HG02588 (cell line): ENCODE measurements around the gene ZNF783.
A peak's percentile ranks its signal among the peaks of the same experiment; 100 is the strongest.

ENCODE experiments used
- ATAC-seq: cut with Tn5 transposase; IDR thresholded peaks from one replicate; pipeline ENCODE4 v1.9.1; 2021; ENCODE audit warnings: mild to moderate bottlenecking, moderate library complexity; ENCODE audit not compliant: unreplicated experiment

The ZNF783 gene

DNA sequence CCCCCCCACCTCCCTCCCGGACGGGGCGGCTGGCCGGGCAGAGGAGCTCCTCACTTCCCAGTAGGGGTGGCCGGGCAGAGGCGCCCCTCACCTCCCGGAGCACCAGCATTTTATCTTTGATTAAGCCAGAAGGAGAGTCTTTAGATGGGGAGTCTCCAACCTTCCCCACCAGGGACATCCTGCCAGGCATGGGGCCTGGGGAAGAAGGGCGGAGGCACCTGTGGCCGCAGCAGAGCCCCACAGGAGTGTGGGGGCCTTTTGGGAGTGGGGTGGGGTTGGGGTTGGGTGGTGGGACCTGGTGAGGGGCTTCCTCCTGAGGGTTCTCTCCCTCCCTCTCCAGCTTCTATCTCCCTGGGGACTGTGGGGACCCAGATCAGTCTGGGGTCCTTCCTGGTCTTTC is 18.2 kb downstream of the ZNF783 start:
- no peak for ATAC-seq

DNA sequence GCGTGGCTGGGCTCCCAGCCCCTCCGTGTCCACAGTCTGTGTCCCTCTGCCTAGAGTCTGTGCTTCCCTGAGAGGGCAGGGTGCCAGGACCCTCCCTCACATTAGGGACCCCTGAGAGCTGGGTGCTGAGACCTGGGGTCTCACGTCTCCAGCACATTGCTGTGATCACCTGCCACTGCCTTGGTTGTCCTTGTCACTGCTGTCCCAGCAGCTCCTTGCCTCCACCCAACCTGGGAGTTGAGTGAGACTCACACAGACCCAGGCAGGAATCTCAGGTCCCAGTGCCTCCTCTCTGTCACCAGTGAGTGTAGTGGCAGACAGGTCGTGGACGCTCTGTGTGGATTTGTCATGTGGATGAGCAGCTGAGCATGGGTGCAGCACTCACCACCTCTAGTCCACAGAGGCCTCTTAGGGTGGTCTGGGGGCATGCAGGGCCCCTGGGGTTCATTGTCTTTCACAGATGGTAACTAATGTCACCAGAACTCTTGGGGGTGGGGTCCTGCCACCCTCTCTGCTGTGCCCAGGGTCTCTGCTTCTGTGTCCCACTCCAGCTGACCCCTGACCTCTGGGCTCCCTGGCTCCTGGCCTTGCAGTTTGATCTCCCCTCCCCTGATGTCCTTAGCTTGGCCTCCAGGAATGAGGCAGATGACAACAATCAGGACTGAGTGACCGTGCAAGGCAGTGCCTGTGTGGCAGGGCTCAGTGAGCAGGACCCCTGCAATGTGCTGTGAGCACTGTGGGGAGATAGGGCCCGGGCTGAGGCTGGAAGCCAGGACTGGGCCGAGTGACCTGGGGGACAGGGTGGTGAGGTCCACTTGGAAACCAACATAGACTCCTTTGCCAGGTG is 18.9 kb downstream of the ZNF783 start:
- ATAC-seq, result no peak

DNA sequence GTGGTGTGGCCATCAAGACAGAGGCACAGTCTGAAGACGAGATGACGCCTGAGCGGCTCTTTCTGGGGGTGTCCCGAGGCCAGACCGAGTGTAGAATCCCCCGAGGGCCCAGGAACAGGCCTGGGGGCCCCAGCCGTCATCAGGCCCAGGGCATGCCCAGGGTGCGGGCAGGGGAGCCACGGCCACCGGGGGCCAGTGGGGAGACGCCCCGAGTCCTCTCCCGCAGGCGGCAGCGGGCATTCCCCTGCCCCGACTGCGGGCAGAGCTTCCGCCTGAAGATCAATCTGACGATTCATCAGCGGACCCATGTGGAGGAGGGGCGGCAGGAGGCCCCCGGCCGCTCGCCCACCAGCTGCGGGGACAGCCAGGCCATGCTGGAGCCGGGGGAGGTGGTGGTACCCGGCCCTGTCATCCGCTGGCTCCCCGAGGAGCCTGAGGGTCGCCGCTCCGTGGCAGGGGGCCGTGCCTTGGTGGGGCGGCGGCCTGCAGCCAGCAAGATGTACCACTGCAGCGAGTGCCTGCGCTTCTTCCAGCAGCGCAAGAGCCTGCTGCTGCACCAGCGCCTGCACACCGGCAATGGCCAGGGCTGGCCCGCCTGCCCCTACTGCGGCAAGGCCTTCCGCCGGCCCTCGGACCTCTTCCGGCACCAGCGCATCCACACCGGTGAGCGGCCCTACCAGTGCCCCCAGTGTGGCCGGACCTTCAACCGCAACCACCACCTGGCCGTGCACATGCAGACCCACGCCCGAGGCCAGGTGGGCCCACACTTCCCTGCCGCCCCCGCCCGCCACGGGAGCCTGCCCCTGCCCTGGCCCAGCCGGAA is 19.7 kb downstream of the ZNF783 start:
- no peak for ATAC-seq

DNA sequence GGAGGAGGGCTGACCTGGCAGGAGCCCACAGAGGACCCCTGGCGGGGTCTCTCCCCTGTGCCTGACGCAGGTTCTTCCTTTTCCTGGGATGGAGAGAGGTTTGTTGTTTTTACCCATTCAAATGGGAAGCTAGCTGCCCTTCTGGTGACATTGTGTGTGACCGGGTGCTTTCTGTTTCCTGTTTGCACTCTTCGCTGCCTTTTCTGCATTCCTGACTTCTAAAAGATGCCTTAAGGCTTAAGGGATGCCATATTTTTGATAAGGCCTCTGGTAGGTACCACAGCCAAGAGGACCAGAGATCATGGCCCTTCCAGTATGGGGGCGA is 20.3 kb downstream of the ZNF783 start:
- no peak for ATAC-seq

DNA sequence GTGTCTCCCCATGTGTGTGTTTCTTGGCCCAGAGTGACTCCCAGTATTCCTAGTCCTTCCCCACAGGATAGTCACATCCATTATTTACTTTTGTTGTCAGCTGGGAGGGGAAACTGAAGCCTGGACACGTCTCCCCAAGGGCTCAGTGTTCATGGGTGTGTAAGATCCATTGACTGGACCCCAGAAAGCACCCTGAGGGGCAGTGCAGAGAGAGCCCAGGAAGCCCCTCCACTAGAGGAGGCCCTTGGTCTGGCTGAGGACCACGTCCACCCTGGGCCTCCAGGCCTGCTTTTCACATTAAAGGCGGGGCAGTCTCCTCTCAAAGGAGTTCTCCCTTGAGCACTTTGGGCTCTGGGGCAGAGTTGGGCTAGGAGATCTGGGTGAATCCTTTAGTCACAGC is 21.3 kb downstream of the ZNF783 start:
- no peak for ATAC-seq

DNA sequence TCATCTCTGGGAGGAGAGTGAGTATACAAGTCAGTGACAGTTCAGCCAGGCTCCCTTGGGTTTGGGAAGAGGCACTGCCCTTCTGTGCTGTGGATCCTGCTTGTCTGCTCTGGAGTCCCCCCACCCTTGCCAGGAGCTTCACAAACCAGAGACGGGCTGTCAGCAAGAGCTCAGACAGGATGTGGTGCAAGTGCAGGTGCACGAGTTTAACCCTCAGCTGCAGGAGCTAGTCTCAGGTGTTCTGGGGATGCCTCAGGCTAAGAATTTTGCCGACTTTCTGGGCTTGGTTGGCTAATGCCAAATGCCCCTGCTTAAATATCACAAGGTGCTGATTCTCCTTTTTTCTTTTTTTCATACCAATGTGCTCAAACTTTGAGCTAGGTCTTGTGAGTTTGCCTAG is 22.3 kb downstream of the ZNF783 start:
- ATAC-seq, result no peak

DNA sequence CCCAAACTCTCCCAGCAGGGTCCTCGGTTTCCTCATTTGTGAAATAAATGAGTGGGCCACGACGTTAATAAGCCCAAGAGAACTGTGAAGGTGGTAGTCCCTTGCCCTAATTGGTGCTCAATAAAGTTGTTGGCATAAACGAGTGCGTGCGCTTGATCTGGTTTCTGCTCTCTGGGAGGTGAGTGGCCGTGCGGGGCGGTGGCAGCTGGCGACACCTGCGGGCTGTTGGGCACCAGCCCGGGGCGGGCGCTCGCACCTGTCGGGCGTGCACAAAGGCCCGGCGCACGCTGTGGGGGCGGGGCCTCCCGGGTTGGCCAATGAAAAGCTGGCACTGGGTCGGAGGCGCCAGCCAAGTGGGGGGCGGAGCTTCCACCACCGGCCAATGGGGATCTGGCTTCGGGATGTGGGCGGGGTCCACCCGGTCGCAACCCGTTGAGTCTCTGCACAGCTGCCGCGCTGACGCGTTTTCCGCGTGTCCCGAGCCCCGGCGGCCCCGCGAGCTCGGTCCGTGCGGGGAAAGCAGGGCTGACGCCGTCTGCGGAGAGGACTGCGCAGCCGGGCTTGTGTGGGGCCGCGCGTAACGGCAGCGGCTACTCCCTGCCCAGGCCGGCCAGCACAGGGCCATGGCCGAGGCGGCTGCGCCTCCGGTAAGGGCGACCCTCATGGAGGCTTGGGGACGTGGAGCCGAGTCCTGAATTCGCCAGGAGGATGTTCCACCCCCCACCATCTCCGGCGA is 23.0 kb downstream of the ZNF783 start:
- peak; percentile 97 for ATAC-seq

DNA sequence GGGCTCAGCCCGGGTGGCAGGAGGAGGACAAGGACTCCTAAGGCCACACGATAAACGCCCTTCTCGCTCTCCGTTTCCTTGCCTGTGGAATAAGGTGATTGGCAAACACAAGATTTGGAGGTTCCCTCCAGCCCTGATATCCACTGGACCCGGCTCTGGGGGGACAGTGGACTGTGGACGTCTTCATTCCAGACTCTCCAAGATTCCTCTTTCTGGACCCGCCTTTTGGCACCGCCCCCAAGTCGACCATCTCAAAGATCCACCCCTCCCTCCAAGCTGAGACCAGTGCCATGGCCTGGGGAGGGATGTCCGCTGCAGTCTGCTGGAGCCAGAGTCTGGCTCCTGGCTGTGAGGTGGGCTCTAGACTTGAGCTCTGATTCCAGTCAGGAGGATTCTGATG is 23.6 kb downstream of the ZNF783 start:
- no peak for ATAC-seq

DNA sequence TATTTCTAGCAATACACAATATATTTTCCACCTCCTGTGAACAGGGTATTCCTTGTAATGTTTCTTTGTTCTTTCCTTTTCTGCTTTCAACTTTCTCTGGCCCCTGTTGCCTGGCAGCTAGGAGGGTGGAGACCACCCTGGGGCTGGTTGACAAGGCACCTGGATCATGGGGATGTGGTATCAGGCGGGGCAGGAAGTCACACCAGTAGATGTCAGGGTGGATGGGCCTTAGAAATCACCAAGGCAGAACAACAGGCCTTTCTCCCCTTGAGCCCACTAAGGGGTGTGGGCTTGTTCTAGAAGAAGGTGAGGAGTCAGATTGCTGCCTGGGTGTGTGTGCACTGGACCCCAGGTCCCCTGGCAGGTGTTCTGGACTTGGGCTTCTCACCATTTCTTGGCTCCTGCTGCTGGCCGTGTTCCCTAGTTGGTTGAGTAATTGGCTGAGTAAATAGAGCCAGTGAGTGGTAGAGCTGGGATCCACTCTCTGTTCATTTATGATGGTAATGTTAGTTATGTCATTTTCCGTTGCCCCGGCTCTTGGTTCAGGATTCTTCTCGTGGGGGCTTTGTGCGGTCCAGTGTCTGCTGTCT is 24.9 kb downstream of the ZNF783 start:
- ATAC-seq, result no peak

DNA sequence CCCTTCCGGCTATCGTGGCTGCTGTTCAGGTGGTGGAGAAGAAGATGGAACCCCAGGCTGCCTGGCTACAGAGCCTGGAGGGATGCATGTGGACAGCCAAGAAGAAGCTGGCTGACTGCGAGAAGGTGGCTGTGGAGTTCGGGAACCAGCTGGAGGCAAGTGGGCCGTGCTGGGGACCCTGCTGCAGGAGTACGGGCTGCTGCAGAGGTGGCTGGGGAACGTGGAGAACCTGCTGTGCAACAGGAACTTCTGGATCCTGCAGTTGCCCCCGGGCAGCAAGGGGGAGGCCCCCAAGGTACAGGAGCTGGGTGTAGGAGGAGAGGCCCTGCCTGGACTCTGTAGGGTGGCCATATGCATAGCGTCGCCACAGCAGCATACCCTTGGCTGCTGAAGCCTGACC is 25.6 kb downstream of the ZNF783 start:
- ATAC-seq, result no peak

DNA sequence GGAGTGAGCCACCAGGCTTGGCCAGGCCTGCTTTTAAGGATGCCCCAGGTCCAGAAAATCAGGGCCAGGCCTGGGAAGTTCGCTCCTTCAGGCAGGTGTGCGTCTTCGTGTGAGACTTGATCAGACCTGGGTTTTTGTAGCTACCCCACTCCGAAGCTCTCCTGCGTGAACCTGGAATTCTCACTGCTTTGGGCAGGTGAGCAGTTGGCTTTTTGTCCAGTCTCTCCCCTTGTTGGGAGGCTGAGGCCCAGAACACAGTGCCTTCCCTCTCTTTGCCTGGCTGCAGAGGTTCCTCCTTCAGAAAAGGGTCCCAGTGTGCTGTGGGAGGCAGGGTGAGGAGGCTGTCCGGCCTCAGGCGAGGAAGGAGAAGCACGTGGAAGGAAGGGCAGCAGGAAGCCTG is 27.3 kb downstream of the ZNF783 start:
- no peak for ATAC-seq

DNA sequence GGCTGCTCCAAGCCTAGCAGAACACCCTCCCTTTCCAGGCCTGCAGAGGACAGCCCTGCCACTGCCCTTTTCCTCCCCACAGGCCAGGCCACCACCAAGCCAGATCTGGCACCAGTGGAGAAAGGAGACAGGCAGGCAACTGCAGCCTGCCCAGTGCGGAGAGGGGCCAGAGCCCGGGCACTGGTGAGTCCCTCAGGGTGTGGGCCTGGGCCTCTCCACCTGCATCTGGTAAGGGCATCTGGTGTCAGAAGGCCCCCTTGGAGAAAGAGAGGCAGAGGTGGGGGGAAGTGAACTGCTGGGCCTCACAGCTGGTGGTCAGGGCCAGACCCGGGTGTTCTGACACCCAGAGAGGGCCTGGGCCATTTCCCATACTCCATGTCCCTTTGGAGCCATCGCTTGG is 27.9 kb downstream of the ZNF783 start:
- ATAC-seq, result no peak

DNA sequence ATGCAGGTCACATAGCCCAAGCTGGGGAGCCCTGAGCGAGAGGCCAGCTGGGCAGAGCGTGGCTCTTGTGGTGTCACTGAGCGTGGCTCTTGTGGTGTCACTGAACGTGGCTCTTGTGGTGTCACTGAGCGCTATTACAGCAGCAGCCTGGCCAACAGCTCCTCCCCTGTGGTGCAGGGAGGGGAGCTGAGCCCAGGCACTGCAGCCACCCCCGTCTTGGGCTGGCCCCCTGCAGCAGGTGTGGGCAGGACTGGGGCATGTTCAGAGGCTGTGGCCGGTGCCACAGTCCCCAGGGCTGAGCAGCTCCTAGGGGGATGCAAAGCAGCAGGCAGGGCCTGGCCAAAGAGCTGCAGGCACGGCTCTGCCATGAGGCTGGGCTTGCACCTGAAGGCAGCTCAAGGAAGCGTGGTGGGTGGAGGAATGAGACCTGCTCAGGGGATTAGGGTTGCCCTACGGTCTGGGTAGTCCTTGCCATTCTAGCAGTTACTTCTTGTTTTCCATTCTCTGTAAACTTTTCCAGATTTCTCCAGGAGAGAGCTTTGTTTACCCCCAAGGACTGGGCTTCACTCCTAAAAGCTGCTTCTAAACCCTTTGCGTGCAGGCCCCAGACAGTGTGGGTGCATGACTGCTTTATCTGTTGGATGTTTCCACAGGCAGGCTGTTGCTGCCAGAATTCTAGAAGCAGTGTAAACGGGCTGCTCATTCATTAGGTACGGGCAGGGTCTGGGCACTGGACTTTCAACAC is 29.2 kb downstream of the ZNF783 start:
- ATAC-seq, result no peak

DNA sequence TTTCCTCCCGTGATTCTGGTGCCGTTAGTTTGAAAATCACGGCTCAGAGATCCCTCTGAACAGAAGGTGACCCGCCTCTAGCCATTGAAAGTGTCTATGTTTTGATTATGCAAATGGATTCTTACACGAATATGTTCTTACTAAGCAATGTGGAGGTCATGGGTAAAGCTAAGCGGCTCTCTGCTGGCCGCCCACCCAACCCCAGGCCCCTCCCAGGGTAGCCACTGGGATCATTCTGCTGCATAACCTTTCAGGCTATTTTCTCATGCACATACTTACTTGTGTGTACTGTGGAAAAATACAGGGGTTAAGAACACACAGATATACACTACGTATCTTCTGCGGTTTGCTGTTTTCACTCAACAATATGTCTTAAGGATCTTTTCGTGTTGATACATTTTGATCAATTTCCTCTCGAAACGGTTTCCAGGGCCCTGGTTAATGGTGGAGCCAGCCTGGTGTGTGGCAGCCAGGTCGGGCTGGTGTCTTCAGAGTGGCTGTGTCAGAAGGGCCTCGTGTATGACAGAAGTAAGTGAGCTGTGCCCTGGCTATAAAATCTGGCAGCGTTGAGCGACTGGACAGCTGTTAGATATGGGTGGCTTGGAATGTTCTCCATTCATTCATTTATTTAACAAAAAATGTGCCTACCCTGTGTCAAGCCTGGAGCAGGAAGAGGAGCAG is 29.9 kb downstream of the ZNF783 start:
- no peak for ATAC-seq

DNA sequence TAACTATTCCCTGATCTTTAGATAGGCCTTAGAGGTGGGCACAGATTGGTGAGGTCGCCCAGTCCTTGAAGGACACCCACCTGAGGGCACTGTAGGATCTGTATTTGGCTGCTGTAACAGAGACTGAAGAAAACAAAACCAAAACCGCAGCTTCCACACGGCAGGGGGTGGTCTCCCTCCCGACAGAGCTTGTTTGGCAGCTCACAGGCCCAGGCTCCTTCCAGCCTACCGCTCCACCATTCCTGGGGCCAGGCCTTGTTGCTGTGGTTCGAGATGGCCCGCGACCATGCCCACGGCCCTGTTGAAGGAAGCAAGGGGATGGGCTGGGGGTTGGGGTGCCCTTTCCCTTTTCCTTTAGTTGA is 30.4 kb downstream of the ZNF783 start:
- no peak for ATAC-seq

DNA sequence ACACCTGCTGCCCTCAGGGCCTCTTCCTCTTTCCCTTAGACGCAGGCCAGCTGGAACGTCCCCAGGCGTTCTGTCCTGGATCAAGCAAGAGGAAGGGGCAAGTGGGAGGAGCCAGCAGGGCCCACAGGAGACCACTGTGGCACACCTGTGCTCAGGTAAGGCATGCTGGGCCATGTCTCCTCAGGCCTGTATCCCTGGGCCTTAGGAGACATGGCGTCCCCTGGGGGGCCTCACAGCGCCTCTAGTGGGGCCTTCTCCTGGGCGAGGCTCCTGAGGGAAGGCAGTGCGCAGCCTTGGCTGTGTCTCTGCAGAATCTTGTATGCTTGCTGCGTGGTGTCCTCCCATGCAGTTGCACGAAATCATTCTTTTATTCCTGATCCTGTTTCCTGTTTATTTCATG is 31.3 kb downstream of the ZNF783 start:
- no peak for ATAC-seq

DNA sequence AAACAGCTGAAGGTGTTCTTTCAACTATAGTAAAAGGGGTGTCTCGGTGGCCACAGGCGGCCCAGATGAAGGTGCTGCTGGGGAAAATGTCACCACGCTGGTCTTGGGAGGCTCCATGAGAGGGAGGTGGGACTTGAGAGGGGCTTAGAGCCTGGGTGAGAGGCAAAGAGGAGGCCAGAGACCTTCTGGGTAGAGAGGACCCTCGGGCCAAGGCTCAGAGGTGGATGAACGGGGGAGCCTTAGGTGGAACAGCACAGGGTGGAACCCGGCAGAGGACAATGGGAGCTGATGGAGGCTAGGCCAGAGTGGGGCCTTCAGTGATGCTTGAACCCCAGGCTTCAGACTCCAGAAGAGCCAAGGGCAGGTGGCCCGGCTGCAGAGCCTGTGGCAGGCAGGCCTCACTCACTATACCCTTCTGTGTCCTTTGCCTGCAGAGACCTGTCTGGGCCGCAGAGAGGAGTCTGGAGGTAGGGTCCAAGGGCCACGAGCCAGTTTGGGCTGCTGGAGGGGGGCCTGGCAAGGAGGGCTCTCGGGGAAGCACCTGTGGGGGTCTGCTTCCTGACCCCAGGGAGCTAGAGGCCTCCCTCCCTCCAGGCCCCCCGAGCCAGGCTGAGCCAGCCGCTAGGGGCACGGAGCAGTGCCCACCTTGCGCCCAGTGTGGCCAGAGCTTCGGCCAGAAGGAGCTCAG is 32.1 kb downstream of the ZNF783 start:
- no peak for ATAC-seq

DNA sequence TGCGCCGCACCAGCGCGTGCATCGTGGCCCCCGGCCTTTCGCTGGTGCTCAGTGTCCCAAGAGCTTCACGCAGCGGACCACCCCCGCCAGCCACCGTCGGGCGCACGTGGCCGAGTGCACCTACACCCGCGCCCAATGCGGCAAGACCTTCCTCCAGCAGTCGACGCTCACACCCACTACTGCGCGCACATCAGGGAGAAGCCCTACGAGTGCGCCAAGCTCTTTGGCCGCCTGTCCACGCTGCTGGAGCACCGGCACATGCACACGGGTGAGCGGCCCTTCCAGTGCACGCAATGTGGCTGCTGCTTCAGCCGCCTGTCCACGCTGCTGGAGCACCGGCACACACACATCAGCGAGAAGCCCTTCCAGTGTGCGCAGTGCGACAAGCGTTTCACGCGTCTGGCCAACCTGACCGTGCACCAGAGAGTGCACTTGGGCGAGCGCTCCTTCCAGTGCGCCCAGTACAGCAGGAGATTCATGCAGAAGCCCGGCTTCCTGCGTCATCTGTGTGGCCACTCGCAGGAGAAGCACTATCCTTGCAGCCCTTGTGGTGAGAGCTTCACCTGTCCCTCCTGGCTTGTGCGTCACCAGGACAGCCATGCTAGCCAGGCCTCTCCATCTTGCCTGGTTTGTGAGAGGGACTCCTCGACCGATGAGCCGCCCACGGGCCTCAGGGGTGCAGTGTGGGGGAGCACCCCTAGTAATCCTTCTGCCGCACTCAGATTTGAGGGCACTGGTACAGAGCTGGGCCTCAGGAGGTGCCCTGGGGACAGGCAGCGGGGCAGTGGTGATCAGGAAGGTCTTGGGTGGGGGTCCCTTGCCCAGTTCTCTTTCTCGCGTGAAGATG is 32.9 kb downstream of the ZNF783 start:
- ATAC-seq, result no peak

DNA sequence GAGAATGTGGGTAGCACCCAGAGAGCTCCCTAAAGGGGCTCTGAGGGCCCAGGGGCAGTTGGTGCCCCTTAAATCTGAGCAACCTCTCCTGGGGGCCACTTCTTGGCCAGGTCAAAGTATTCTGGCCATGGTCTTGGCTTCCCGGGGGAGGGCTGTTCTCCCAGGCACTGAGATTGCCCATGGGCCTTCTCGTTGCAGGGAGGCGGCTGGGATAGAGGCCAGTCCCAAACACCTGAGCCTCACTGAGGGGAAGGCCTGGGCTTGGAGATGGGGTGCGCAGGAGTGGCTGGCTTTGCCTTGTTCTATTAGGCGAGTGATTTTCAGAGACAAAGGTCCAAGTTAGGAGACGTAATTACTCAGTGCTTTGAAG is 33.5 kb downstream of the ZNF783 start:
- ATAC-seq, result no peak
